ENCODE results near the gene PAX6. TPM values are rescaled to one million over a fixed set of nuclear protein-coding genes. Genes with fewer than 3 reads are reported as not detected.

The PAX6 gene
- total RNA-seq, 1 donor from 2014 or later = 7.6 TPM

DNA sequence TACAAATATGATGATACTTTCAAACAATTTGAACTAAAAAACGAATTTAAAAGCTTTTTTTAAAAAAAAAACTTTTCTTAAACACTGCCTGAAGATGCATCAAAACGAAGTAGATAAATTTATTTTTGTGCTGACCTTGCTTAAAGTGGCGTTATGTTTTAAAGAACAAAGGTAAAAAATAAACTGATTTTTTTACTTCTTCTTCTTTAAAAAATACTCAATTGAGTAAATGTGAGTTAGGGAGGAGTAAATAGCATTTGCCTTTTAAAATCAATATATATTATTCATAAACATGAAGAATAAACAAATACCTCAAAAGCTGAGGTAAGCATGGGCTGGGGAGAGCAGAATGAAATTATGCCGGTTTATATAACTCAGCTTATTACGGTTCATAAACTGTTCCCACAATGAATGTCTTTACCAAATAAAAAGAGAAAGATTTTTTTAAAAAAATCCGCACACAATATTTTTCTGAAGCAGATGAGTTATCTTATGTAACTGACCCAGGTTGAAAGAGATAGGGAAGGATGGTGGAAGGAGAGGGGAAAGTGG, 9.0 kb downstream of the PAX6 start:
- Mint-ChIP-seq H3K9me3 (ENCODE audit: low read depth) (no peaks in the 10 kb centered on the region), H3K4me3 (ENCODE audit: low read depth) (no peak overlapping the region), H3K36me3 (ENCODE audit: insufficient read depth) (no peaks in the 10 kb centered on the region), H3K27me3 (peaks cover 95% of the 10 kb centered on the region), H3K27ac (no peak overlapping the region), H3K4me1 (ENCODE audit: low read depth) (peaks cover 5% of the 10 kb centered on the region)
- no peak for DNase-seq (ENCODE audit: low spot score, unreplicated experiment)
- no peak for TF ChIP-seq CTCF (IDR thresholded peaks at IDR 0.05; ENCODE audit: unreplicated experiment)

- Mint-ChIP-seq H3K4me1 (ENCODE audit: low read depth) (peaks cover 5% of the 10 kb centered on the region), H3K36me3 (ENCODE audit: insufficient read depth) (no peaks in the 10 kb centered on the region), H3K27ac (no peak overlapping the region), H3K27me3 (peaks cover 95% of the 10 kb centered on the region), H3K9me3 (ENCODE audit: low read depth) (no peaks in the 10 kb centered on the region), H3K4me3 (ENCODE audit: low read depth) (no peak overlapping the region)
- no peak for DNase-seq (ENCODE audit: low spot score, unreplicated experiment)
- no peak for TF ChIP-seq CTCF (IDR thresholded peaks at IDR 0.05; ENCODE audit: unreplicated experiment)
These were observed 9.8 kb downstream of the PAX6 start for GRCh38 chr11:31801298-31801702.

- H3K36me3 Mint-ChIP-seq (ENCODE audit: insufficient read depth) = no peaks in the 10 kb centered on the region
- no peak overlapping the region for H3K4me3 Mint-ChIP-seq (ENCODE audit: low read depth)
- TF ChIP-seq CTCF (IDR thresholded peaks at IDR 0.05; ENCODE audit: unreplicated experiment) = no peak
- H3K9me3 Mint-ChIP-seq (ENCODE audit: low read depth) = no peaks in the 10 kb centered on the region
- peaks cover 98% of the 10 kb centered on the region for H3K27me3 Mint-ChIP-seq
- H3K4me1 Mint-ChIP-seq (ENCODE audit: low read depth) = peaks cover 5% of the 10 kb centered on the region
- no peak for DNase-seq (ENCODE audit: low spot score, unreplicated experiment)
- H3K27ac Mint-ChIP-seq = no peak overlapping the region
These were observed 10.5 kb downstream of the PAX6 start for GRCh38 chr11:31800398-31801265.

- H3K9me3 Mint-ChIP-seq (ENCODE audit: low read depth) = no peaks in the 10 kb centered on the region
- peaks cover 100% of the 10 kb centered on the region for H3K27me3 Mint-ChIP-seq
- no peak overlapping the region for H3K27ac Mint-ChIP-seq
- H3K4me1 Mint-ChIP-seq (ENCODE audit: low read depth) = peaks cover 5% of the 10 kb centered on the region
- no peak for TF ChIP-seq CTCF (IDR thresholded peaks at IDR 0.05; ENCODE audit: unreplicated experiment)
- DNase-seq (ENCODE audit: low spot score, unreplicated experiment) = no peak
- no peak overlapping the region for H3K4me3 Mint-ChIP-seq (ENCODE audit: low read depth)
- H3K36me3 Mint-ChIP-seq (ENCODE audit: insufficient read depth) = no peaks in the 10 kb centered on the region
These were observed 11.4 kb downstream of the PAX6 start for GRCh38 chr11:31799435-31800397.

All from progenitor cell of endocrine pancreas (in vitro differentiated cells).